HEK293 (cell line): ENCODE results near the gene MAB21L3.

ENCODE experiments used
- CTCF ChIA-PET: fragments of 350-600 bp; formaldehyde crosslinking; extraction: SDS; loops from one replicate; lab custom pipeline; 2021; ENCODE audit warnings: antibody characterized with exemption; lab: Yijun Ruan, JAX
- POLR2A ChIA-PET: fragments of 300-600 bp; formaldehyde crosslinking; extraction: SDS; loops from one replicate; lab custom pipeline; 2020; ENCODE audit warnings: antibody characterized with exemption, inconsistent platforms; lab: Yijun Ruan, JAX
- H3K27ac ChIP-seq: fragments of 200-500 bp; sonication (Bioruptor generic); 2 replicates; pipeline ENCODE4 v1.5.1; 2014; ENCODE audit warnings: low read depth, low read length, control low read depth, inconsistent platforms; ENCODE audit errors: extremely low read depth
- H3K36me3 ChIP-seq, 2 experiments: fragments of 200-500 bp in 1 of 2; sonication (Bioruptor generic) in 1 of 2; 1 replicate in 1 of 2; 2 replicates in 1 of 2; pipeline ENCODE4 v1.5.1; 2014 to 2017; ENCODE audit warnings: inconsistent platforms in 2 of 2, low read length in 2 of 2; ENCODE audit not compliant: control insufficient read depth in 2 of 2, insufficient read depth in 1 of 2
- H3K4me1 ChIP-seq: fragments of 200-500 bp; sonication (Bioruptor generic); 2 replicates; pipeline ENCODE4 v1.5.1; 2014; ENCODE audit warnings: mild to moderate bottlenecking, low read length, inconsistent platforms; ENCODE audit not compliant: control insufficient read depth, insufficient read depth
- H3K4me3 ChIP-seq: 2 replicates; pipeline ENCODE4 v1.5.1; 2011; ENCODE audit warnings: low read depth, mild to moderate bottlenecking, control low read depth, low read length, moderate library complexity
- H3K9me3 ChIP-seq: fragments of 200-500 bp; sonication (Bioruptor generic); 2 replicates; pipeline ENCODE4 v1.5.1; 2014; ENCODE audit warnings: low read depth, low read length, inconsistent platforms; ENCODE audit not compliant: control insufficient read depth, insufficient read depth
- GLIS2 ChIP-seq: fragments of 450-650 bp; formaldehyde crosslinking; IDR thresholded peaks from 2 replicates; pipeline ENCODE4 v1.5.1; 2016; ENCODE audit warnings: missing biosample characterization, missing genetic modification characterization
- KLF16 ChIP-seq: fragments of 450-650 bp; formaldehyde crosslinking; IDR thresholded peaks from 2 replicates; pipeline ENCODE4 v1.5.1; 2017; ENCODE audit warnings: missing biosample characterization, missing genetic modification characterization
- MZF1 ChIP-seq: fragments of 450-650 bp; formaldehyde crosslinking; IDR thresholded peaks from 2 replicates; pipeline ENCODE4 v1.5.1; 2017; ENCODE audit warnings: missing biosample characterization, missing genetic modification characterization, borderline replicate concordance
- PBX3 ChIP-seq: sonication (generic); formaldehyde crosslinking; IDR thresholded peaks from 2 replicates; pipeline ENCODE4 v1.8.1; 2022; ENCODE audit warnings: mild to moderate bottlenecking, moderate library complexity, missing genetic modification reagents
- PRDM1 ChIP-seq: fragments of 450-650 bp; formaldehyde crosslinking; IDR thresholded peaks from 2 replicates; pipeline ENCODE4; 2016; ENCODE audit warnings: missing biosample characterization, missing genetic modification characterization
- REPIN1 ChIP-seq: fragments of 450-650 bp; formaldehyde crosslinking; IDR thresholded peaks from 2 replicates; pipeline ENCODE4 v1.5.1; 2017; ENCODE audit warnings: missing biosample characterization, missing genetic modification characterization, low read depth
- SCRT1 ChIP-seq: fragments of 450-650 bp; formaldehyde crosslinking; IDR thresholded peaks from 2 replicates; pipeline ENCODE4 v1.5.1; 2016; ENCODE audit warnings: missing biosample characterization, missing genetic modification characterization, borderline replicate concordance
- ZBTB8A ChIP-seq: fragments of 450-650 bp; formaldehyde crosslinking; IDR thresholded peaks from 2 replicates; pipeline ENCODE4 v1.5.1; 2016; ENCODE audit warnings: missing biosample characterization, missing genetic modification characterization
- ZNF140 ChIP-seq: fragments of 450-650 bp; formaldehyde crosslinking; IDR thresholded peaks from 2 replicates; pipeline ENCODE4 v1.5.1; 2016; ENCODE audit warnings: missing biosample characterization, missing genetic modification characterization
- ZNF16 ChIP-seq: fragments of 450-650 bp; formaldehyde crosslinking; IDR thresholded peaks from 2 replicates; pipeline ENCODE4 v1.5.1; 2016; ENCODE audit warnings: low read depth, missing biosample characterization, missing genetic modification characterization
- ZNF18 ChIP-seq: fragments of 450-650 bp; formaldehyde crosslinking; IDR thresholded peaks from 2 replicates; pipeline ENCODE4 v1.5.1; 2016; ENCODE audit warnings: missing biosample characterization, missing genetic modification characterization
- ZNF223 ChIP-seq: fragments of 450-650 bp; formaldehyde crosslinking; IDR thresholded peaks from 2 replicates; pipeline ENCODE4 v1.5.1; 2016; ENCODE audit warnings: missing biosample characterization, missing genetic modification characterization
- ZNF274 ChIP-seq, 2 experiments: fragments of 200-500 bp in 1 of 2; fragments of 450-650 bp in 1 of 2; sonication (Bioruptor generic) in 1 of 2; formaldehyde crosslinking in 1 of 2; IDR thresholded peaks; 2 replicates each; pipeline versions ENCODE4 v1.5.1 to v1.6.1; 2014 to 2016; ENCODE audit warnings: borderline replicate concordance in 1 of 2, inconsistent platforms in 1 of 2, low read length in 1 of 2, missing biosample characterization in 1 of 2, missing genetic modification characterization in 1 of 2
- ZNF302 ChIP-seq: fragments of 450-650 bp; formaldehyde crosslinking; IDR thresholded peaks from 2 replicates; pipeline ENCODE4 v1.5.1; 2016; ENCODE audit warnings: missing biosample characterization, missing genetic modification characterization, low read depth
- ZNF521 ChIP-seq: fragments of 450-650 bp; formaldehyde crosslinking; IDR thresholded peaks from 2 replicates; pipeline ENCODE4 v1.5.1; 2017; ENCODE audit warnings: missing biosample characterization, mild to moderate bottlenecking, missing genetic modification characterization
- ZNF544 ChIP-seq: fragments of 450-650 bp; formaldehyde crosslinking; IDR thresholded peaks from 2 replicates; pipeline ENCODE4 v1.5.0; 2017; ENCODE audit warnings: missing biosample characterization, missing genetic modification characterization
- ZNF549 ChIP-seq: fragments of 450-650 bp; IDR thresholded peaks from 2 replicates; pipeline ENCODE4 v1.5.1; 2018; ENCODE audit warnings: missing biosample characterization, missing genetic modification characterization, mild to moderate bottlenecking, inconsistent platforms, moderate library complexity
- ZNF623 ChIP-seq: fragments of 450-650 bp; formaldehyde crosslinking; IDR thresholded peaks from 2 replicates; pipeline ENCODE4 v1.5.1; 2016; ENCODE audit warnings: missing biosample characterization, missing genetic modification characterization
- ZNF664 ChIP-seq: fragments of 450-650 bp; formaldehyde crosslinking; IDR thresholded peaks from 2 replicates; pipeline ENCODE4 v1.5.1; 2016; ENCODE audit warnings: missing biosample characterization, missing genetic modification characterization
- ZSCAN30 ChIP-seq: fragments of 450-650 bp; IDR thresholded peaks from 2 replicates; pipeline ENCODE4 v1.5.1; 2018; ENCODE audit warnings: missing biosample characterization, mild to moderate bottlenecking, missing genetic modification characterization, moderate library complexity
- TF ChIP-seq, protein P1 (sequence below): fragments of 450-650 bp; formaldehyde crosslinking; IDR thresholded peaks from 2 replicates; pipeline ENCODE4 v1.5.1; 2016; ENCODE audit warnings: missing biosample characterization, missing genetic modification characterization, low read depth
- TF ChIP-seq, protein P2 (sequence below): fragments of 450-650 bp; formaldehyde crosslinking; IDR thresholded peaks from 2 replicates; pipeline ENCODE4 v1.5.0; 2017; ENCODE audit warnings: missing biosample characterization, missing genetic modification characterization, borderline replicate concordance

Gene MAB21L3

GRCh38 chr1:116131170-116131569 is 20.0 kb downstream of the MAB21L3 start:
- Histone ChIP-seq H3K27ac (no peak overlapping the region), H3K4me1 (no peaks in the 10 kb centered on the region), H3K4me3 (no peak overlapping the region), H3K36me3 (no peaks in the 10 kb centered on the region), H3K9me3 (no peaks in the 10 kb centered on the region)
- POLR2A ChIA-PET: no interaction called here
- CTCF ChIA-PET: interaction anchor here (0.9 to 1.8 kb wide), 4 partner anchors 8 to 354 kb away, joined by 3 to 11 read pairs (median 6); no protein-coding TSS in a partner anchor
- no peak for TF ChIP-seq PRDM1 (tag by site-specific recombination)
- TF ChIP-seq ZNF623 (tag by site-specific recombination): peak; percentile 61
- TF ChIP-seq, all 188 proteins: peak for 1

- POLR2A ChIA-PET: no interaction called here
- Histone ChIP-seq H3K36me3 (no peaks in the 10 kb centered on the region), H3K27ac (no peak overlapping the region), H3K4me1 (no peaks in the 10 kb centered on the region), H3K9me3 (no peaks in the 10 kb centered on the region), H3K4me3 (no peak overlapping the region)
- CTCF ChIA-PET: interaction anchor here (0.6 to 1.8 kb wide), 2 partner anchors 7 to 940 kb away, joined by 3 to 11 read pairs; no protein-coding TSS in a partner anchor
- TF ChIP-seq REPIN1 (tag by site-specific recombination) (no peak), ZNF223 (tag by site-specific recombination) (no peak), SCRT1 (tag by site-specific recombination) (no peak)
- TF ChIP-seq, protein P1, sequence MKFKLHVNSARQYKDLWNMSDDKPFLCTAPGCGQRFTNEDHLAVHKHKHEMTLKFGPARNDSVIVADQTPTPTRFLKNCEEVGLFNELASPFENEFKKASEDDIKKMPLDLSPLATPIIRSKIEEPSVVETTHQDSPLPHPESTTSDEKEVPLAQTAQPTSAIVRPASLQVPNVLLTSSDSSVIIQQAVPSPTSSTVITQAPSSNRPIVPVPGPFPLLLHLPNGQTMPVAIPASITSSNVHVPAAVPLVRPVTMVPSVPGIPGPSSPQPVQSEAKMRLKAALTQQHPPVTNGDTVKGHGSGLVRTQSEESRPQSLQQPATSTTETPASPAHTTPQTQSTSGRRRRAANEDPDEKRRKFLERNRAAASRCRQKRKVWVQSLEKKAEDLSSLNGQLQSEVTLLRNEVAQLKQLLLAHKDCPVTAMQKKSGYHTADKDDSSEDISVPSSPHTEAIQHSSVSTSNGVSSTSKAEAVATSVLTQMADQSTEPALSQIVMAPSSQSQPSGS (tag by site-specific recombination): no peak
Measured at GRCh38 chr1:116131866-116132605, 20.8 kb downstream of the MAB21L3 start.

DNA sequence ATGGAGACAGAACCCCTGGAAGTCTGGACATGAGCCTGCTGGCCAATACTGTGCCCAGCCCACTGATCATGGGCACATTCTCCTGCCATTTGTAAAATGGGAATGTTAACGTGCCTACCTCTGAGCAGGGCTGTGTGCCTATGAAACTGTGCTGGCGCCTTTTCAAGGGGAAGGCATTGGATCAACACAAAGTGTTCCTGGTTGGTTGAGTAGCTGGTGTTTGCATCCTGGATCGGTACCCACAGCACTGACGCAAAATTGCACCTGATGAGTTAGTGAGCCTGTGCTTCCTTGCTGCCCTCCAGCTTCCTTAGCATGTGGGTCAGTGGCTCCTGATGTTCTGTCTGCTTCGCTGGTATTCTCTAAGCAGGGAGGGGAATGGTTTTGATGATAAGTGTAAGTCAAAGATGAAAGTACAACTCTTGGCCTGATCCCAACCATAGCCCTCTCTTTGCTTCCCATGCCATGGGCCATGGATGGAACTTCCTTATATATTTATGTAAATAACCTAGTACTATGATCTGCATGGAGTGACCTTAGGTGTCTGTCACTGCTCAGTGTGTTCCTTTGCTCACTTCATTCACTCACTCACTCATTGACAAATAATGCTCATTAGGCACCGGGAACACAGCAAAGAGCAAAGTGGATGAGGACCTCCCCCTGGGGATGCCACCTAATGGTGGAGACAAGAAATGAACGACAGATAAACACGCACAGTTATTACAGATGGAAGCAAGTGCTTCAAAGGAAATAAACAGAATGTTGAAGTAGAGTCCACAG is 22.7 kb downstream of the MAB21L3 start:
- no peak overlapping the region for H3K27ac ChIP-seq
- H3K4me3 ChIP-seq: no peak overlapping the region
- no peaks in the 10 kb centered on the region for H3K36me3 ChIP-seq
- CTCF ChIA-PET: interaction anchor here (0.6 to 1.6 kb wide), 5 partner anchors 22 to 604 kb away, joined by 3 to 8 read pairs (median 3); no protein-coding TSS in a partner anchor
- H3K4me1 ChIP-seq: no peaks in the 10 kb centered on the region
- POLR2A ChIA-PET: no interaction called here
- H3K9me3 ChIP-seq: no peaks in the 10 kb centered on the region
- TF ChIP-seq GLIS2 (tag by site-specific recombination) (no peak), ZSCAN30 (tag by site-specific recombination) (no peak), ZBTB8A (tag by site-specific recombination) (no peak), MZF1 (tag by site-specific recombination) (no peak), ZNF521 (tag by site-specific recombination) (no peak), ZNF16 (no peak), ZNF18 (tag by site-specific recombination) (no peak), ZNF274 (IDR thresholded peaks at IDR 0.05; ENCODE audit: low read length) (no peak), ZNF274 (tag by site-specific recombination; IDR thresholded peaks at IDR 0.05; ENCODE audit: borderline replicate concordance) (no peak), PBX3 (no peak), ZNF544 (no peak), ZNF664 (tag by site-specific recombination) (no peak), KLF16 (tag by site-specific recombination) (no peak), ZNF140 (tag by site-specific recombination) (no peak), ZNF549 (no peak), ZNF302 (tag by site-specific recombination) (no peak)
- TF ChIP-seq, protein P2, sequence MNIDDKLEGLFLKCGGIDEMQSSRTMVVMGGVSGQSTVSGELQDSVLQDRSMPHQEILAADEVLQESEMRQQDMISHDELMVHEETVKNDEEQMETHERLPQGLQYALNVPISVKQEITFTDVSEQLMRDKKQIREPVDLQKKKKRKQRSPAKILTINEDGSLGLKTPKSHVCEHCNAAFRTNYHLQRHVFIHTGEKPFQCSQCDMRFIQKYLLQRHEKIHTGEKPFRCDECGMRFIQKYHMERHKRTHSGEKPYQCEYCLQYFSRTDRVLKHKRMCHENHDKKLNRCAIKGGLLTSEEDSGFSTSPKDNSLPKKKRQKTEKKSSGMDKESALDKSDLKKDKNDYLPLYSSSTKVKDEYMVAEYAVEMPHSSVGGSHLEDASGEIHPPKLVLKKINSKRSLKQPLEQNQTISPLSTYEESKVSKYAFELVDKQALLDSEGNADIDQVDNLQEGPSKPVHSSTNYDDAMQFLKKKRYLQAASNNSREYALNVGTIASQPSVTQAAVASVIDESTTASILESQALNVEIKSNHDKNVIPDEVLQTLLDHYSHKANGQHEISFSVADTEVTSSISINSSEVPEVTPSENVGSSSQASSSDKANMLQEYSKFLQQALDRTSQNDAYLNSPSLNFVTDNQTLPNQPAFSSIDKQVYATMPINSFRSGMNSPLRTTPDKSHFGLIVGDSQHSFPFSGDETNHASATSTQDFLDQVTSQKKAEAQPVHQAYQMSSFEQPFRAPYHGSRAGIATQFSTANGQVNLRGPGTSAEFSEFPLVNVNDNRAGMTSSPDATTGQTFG (tag by site-specific recombination): no peak
